WTC11 (cell line): ENCODE measurements around the gene RPS6KB2. TPM values are rescaled to one million over a fixed set of nuclear protein-coding genes. Genes with fewer than 3 reads are reported as not detected.

Experiments used
- ATAC-seq: fragments of 200-7000 bp; cut with Tn5 transposase; 2 replicates; pipeline ENCODE4 v1.10.0; 2021; ENCODE audit warnings: mild to moderate bottlenecking, moderate library complexity
- CTCF ChIA-PET: fragments of 300-600 bp; sonication (Branson Sonifier 250); formaldehyde crosslinking; loops from one replicate; lab custom pipeline; 2021; ENCODE audit warnings: antibody characterized with exemption; lab: Charles Lee
- POLR2A ChIA-PET: fragments of 350-600 bp; sonication (Branson Sonifier 250); formaldehyde crosslinking; loops from one replicate; lab custom pipeline; 2021; ENCODE audit warnings: antibody characterized with exemption; lab: Charles Lee
- DNase-seq: peaks from one replicate; pipeline ENCODE4 v3.0.0; 2021; ENCODE audit warnings: low spot score
- H3K27ac Mint-ChIP-seq: 2 replicates; pipeline ENCODE4 v1.8.0; 2021; ENCODE audit warnings: mixed read lengths
- H3K27me3 Mint-ChIP-seq: 2 replicates; pipeline ENCODE4 v1.8.0; 2021; ENCODE audit warnings: low read depth, mild to moderate bottlenecking, moderate library complexity, mixed read lengths
- H3K36me3 Mint-ChIP-seq: 2 replicates; pipeline ENCODE4 v1.8.0; 2021; ENCODE audit warnings: mixed read lengths
- H3K4me1 Mint-ChIP-seq: 2 replicates; pipeline ENCODE4 v1.8.0; 2022; ENCODE audit warnings: mixed read lengths
- H3K4me3 Mint-ChIP-seq: 2 replicates; pipeline ENCODE4 v1.8.0; 2021; ENCODE audit warnings: mild to moderate bottlenecking, moderate library complexity, mixed read lengths
- H3K9me3 Mint-ChIP-seq: 2 replicates; pipeline ENCODE4 v1.8.0; 2021; ENCODE audit warnings: mixed read lengths
- AFF4 ChIP-seq: sonication (generic); formaldehyde crosslinking; IDR thresholded peaks from 2 replicates; pipeline ENCODE4 v1.8.1; 2023; ENCODE audit warnings: mild to moderate bottlenecking, missing genetic modification reagents, borderline replicate concordance
- GABPB1 ChIP-seq: sonication (generic); formaldehyde crosslinking; IDR thresholded peaks from 2 replicates; pipeline ENCODE4 v1.8.1; 2023; ENCODE audit warnings: mild to moderate bottlenecking, missing genetic modification reagents
- JUN ChIP-seq: sonication (generic); formaldehyde crosslinking; IDR thresholded peaks from 2 replicates; pipeline ENCODE4 v1.8.0; 2023; ENCODE audit warnings: mild to moderate bottlenecking, missing genetic modification reagents
- MXD4 ChIP-seq: fragments of 250-450 bp; sonication (Bioruptor Pico); IDR thresholded peaks from 2 replicates; pipeline ENCODE4 v1.8.0; 2021; ENCODE audit warnings: mild to moderate bottlenecking, moderate library complexity, borderline replicate concordance
- MYBL2 ChIP-seq: sonication (generic); formaldehyde crosslinking; IDR thresholded peaks from 2 replicates; pipeline ENCODE4 v1.8.1; 2023; ENCODE audit warnings: mild to moderate bottlenecking, moderate library complexity, missing genetic modification reagents
- NFYB ChIP-seq: sonication (generic); formaldehyde crosslinking; conservative IDR thresholded peaks from 2 replicates; pipeline ENCODE4 v1.8.0; 2022; ENCODE audit warnings: low read depth, missing genetic modification reagents
- NR2C2 ChIP-seq: sonication (generic); formaldehyde crosslinking; IDR thresholded peaks from 2 replicates; pipeline ENCODE4 v1.8.0; 2022; ENCODE audit warnings: mild to moderate bottlenecking, missing genetic modification reagents
- SMAD3 ChIP-seq: sonication (generic); formaldehyde crosslinking; IDR thresholded peaks from 2 replicates; pipeline ENCODE4 v1.8.0; 2022; ENCODE audit warnings: missing genetic modification reagents, mild to moderate bottlenecking, borderline replicate concordance
- SP1 ChIP-seq: sonication (generic); formaldehyde crosslinking; conservative IDR thresholded peaks from 2 replicates; pipeline ENCODE4 v1.8.1; 2022; ENCODE audit warnings: missing genetic modification reagents
- TEAD1 ChIP-seq: sonication (generic); formaldehyde crosslinking; IDR thresholded peaks from 2 replicates; pipeline ENCODE4 v1.8.0; 2022; ENCODE audit warnings: mild to moderate bottlenecking, missing genetic modification reagents
- USF1 ChIP-seq: sonication (generic); formaldehyde crosslinking; IDR thresholded peaks from 2 replicates; pipeline ENCODE4 v1.8.0; 2022; ENCODE audit warnings: mild to moderate bottlenecking, missing genetic modification reagents
- ZNF138 ChIP-seq: sonication (generic); formaldehyde crosslinking; conservative IDR thresholded peaks from 2 replicates; pipeline ENCODE4 v1.8.1; 2022; ENCODE audit warnings: mild to moderate bottlenecking, moderate library complexity, missing genetic modification reagents
- ZNF416 ChIP-seq: fragments of 250-450 bp; sonication (Bioruptor Pico); IDR thresholded peaks from 2 replicates; pipeline ENCODE4 v1.9.0; 2021; ENCODE audit warnings: mild to moderate bottlenecking, inconsistent platforms
- ZSCAN18 ChIP-seq: fragments of 250-450 bp; sonication (Bioruptor Pico); IDR thresholded peaks from 2 replicates; pipeline ENCODE4 v2.1.2; 2022; ENCODE audit warnings: mild to moderate bottlenecking, moderate library complexity
- total RNA-seq: library from RNA; stranded (reverse); gene quantifications from 3 replicates; pipeline ENCODE4 v1.2.3, GENCODE V29; 2021
- TF ChIP-seq, protein P1 (sequence below): sonication (generic); formaldehyde crosslinking; IDR thresholded peaks from 2 replicates; pipeline ENCODE4 v1.8.1; 2023; ENCODE audit warnings: mild to moderate bottlenecking, missing genetic modification reagents
- TF ChIP-seq, protein P2 (sequence below): fragments of 250-450 bp; sonication (Bioruptor Pico); conservative IDR thresholded peaks from 2 replicates; pipeline ENCODE4 v1.9.0; 2021; ENCODE audit warnings: mild to moderate bottlenecking

The RPS6KB2 gene
- total RNA-seq, 1 experiment from 2014 or later = 54.7 TPM

DNA sequence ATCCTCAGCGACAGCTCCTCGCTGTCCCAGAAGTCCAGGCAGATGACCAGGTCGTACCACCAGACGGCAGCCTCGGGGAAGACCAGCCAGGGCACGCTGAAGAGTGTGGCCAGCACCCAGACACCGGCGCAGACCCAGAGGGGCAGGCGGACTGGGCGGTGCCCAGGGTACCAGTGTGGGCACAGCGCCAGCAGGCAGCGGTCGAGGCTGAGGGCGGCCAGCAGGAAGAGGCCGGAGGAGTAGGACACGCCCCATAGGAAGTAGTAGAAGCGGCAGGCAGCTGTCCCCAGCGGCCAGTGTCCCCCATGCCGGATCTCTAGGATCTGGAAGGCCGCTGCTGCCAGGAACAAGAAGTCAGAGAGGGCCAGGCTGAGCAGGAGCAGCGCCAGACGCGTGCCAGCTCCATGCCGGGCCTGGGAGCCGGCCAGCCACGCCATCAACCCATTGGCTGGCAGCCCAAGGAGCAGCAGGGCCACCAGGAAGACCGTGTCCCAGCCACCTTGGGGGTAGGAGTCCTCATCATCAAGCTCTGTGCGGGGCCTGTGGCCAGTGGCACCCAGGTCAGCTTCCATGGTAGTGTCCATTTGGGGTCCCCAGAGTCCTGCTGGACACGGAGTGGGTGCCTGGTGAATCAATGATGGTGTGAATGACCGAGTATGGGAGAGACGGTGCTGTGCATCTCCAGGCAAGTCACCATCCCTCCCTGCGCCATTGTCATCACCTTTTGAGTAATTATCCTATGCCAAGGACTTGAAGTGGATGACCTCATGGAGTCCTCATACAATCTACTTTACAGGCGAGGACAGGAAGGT lies 24.1 kb downstream of the RPS6KB2 start, which contains the start of gene GPR152:
Gene GPR152, minus strand, starts transcription at position 589 of the 812 bp plus-strand sequence. Its CDS starts 5 bp downstream, at position 584.
- ATAC-seq = no peak
- DNase-seq = no peak
- POLR2A ChIA-PET = no interaction called here
- Mint-ChIP-seq H3K27me3 (peaks cover 3% of the 10 kb centered on the region), H3K4me1 (no peaks in the 10 kb centered on the region), H3K27ac (0 out of 2 replicates have a peak within 1 kb of the TSS, but pooled peaks have one; percentile 14), H3K36me3 (no peaks in the 10 kb centered on the region), H3K4me3 (no peak within 1 kb of the TSS), H3K9me3 (no peaks in the 10 kb centered on the region)
- no peak for TF ChIP-seq NFYB (CRISPR knock-in tag)
- TF ChIP-seq USF1 (CRISPR knock-in tag) = no peak
- TF ChIP-seq, protein P1, sequence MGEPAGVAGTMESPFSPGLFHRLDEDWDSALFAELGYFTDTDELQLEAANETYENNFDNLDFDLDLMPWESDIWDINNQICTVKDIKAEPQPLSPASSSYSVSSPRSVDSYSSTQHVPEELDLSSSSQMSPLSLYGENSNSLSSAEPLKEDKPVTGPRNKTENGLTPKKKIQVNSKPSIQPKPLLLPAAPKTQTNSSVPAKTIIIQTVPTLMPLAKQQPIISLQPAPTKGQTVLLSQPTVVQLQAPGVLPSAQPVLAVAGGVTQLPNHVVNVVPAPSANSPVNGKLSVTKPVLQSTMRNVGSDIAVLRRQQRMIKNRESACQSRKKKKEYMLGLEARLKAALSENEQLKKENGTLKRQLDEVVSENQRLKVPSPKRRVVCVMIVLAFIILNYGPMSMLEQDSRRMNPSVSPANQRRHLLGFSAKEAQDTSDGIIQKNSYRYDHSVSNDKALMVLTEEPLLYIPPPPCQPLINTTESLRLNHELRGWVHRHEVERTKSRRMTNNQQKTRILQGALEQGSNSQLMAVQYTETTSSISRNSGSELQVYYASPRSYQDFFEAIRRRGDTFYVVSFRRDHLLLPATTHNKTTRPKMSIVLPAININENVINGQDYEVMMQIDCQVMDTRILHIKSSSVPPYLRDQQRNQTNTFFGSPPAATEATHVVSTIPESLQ (CRISPR knock-in tag) = no peak
- TF ChIP-seq MYBL2 (CRISPR knock-in tag) = no peak
- TF ChIP-seq ZNF138 (CRISPR knock-in tag) = no peak
- CTCF ChIA-PET = interaction anchor here (1.5 kb wide), 2 partner anchors 13 to 50 kb away, joined by 4 read pairs; no protein-coding TSS in a partner anchor

DNA sequence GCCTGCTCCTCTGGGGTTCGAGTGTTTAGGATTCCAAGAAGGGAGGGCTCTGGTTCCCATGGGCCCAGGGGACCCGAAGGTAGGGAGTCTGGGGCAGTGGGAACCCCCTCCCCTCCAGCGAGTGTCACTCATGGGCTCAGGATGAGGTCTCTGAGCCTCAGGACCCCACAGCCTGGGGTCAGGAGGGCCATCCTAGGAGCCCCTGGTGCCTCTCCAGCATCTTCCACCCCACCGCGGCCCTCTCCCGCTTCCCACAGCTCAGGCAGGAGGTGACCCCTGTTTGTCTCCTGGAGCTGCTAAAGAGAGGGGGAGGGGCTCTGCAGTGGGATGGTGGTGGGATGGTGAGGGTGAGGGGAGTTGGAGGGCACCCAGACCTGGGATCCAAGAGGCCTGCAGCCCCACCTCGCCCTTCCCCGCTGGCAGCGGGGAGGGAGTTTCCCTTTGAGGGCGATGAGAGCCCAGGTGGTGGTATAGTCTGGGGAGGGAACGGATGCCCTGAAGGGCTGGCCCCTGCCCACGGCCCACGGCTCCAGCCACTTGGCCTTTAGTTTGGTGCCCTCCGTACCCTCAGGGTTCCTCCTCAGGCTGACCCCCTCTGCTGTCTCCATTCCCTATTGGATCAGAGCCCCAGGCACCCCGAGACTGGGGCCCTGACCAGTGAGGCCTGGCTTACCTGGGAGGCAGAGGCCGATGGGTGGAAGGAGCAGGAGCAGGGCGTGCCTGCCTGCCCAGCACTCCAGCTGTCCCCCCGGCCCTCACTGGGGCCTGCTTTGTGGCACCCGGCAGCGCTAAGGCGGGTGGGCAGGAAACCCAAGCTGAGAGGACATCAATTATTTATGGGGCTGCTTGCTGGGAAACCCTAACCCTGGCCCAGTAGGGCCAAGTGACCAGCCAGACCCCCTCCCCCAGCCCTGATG lies 25.8 kb downstream of the RPS6KB2 start:
- TF ChIP-seq GABPB1 (no peak), ZSCAN18 (CRISPR knock-in tag) (no peak), ZNF138 (CRISPR knock-in tag) (no peak), USF1 (CRISPR knock-in tag) (no peak)
- ATAC-seq = no peak
- ChIA-PET POLR2A (no interaction called here), CTCF (interaction anchor here (0.5 kb wide), 1 partner anchor 1068 kb away, joined by 3 read pairs; no protein-coding TSS in a partner anchor)
- no peaks in the 10 kb centered on the region for H3K4me1 Mint-ChIP-seq
- H3K36me3 Mint-ChIP-seq = no peaks in the 10 kb centered on the region
- H3K4me3 Mint-ChIP-seq = no peak overlapping the region
- no peak overlapping the region for H3K27ac Mint-ChIP-seq
- DNase-seq = no peak
- no peaks in the 10 kb centered on the region for H3K9me3 Mint-ChIP-seq
- peaks cover under 1% of the 10 kb centered on the region for H3K27me3 Mint-ChIP-seq

GRCh38 chr11:67455054-67455453 lies 26.8 kb downstream of the RPS6KB2 start, which contains the start of gene CABP4:
Gene CABP4 (plus strand): TSS chr11:67455354. CDS start chr11:67455424, 70 bp downstream.
- POLR2A ChIA-PET = interaction anchor here (0.6 kb wide), 1 partner anchor 63 kb away, joined by 3 read pairs; the partner anchor contains the start of gene RAD9A
- no peak within 1 kb of the TSS for H3K27ac Mint-ChIP-seq
- DNase-seq (no peak), ATAC-seq (no peak)
- H3K27me3 Mint-ChIP-seq = peaks cover 2% of the 10 kb centered on the region
- CTCF ChIA-PET = interaction anchor here (0.5 kb wide), 1 partner anchor 1069 kb away, joined by 3 read pairs; no protein-coding TSS in a partner anchor
- no peaks in the 10 kb centered on the region for H3K4me1 Mint-ChIP-seq
- no peaks in the 10 kb centered on the region for H3K9me3 Mint-ChIP-seq
- H3K4me3 Mint-ChIP-seq = no peak within 1 kb of the TSS
- no peaks in the 10 kb centered on the region for H3K36me3 Mint-ChIP-seq
- TF ChIP-seq AFF4 (CRISPR knock-in tag) (no peak), ZNF416 (no peak), MXD4 (CRISPR knock-in tag) (no peak), JUN (CRISPR knock-in tag) (no peak), SMAD3 (CRISPR knock-in tag) (no peak), TEAD1 (CRISPR knock-in tag) (no peak), NR2C2 (CRISPR knock-in tag) (no peak), SP1 (no peak)
- TF ChIP-seq, protein P2, sequence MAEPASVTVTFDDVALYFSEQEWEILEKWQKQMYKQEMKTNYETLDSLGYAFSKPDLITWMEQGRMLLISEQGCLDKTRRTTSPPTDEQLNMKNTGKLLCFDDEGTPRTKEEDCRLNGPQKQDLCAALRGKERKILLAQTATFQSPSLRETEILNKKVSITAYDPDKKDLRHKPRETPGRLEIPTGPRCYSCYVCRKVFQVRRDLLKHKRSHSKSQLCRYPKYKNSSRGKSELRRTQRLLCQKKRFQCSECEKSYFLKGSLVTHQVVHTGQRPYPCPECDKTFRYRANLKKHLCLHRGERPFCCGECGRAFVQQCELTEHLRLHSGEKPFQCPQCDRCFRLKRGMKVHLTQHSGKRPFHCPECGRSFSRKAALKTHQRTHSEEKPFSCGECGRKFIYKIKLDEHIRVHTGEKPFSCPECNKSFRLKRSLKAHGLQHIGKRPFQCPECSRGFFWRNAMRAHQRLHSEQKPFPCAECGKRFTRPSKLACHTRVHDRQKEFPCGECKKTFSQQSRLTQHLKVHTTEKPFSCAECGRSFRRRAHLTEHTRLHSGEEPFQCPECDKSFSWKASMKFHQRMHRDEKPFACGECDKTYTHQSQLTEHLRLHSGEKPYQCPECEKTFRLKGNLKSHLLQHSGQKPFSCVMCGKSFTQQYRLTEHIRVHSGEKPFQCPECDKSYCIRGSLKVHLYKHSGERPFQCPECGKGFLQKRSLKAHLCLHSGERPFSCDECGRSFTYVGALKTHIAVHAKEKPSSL = no peak
